ENCODE results near the gene ADSS2.

DNA sequence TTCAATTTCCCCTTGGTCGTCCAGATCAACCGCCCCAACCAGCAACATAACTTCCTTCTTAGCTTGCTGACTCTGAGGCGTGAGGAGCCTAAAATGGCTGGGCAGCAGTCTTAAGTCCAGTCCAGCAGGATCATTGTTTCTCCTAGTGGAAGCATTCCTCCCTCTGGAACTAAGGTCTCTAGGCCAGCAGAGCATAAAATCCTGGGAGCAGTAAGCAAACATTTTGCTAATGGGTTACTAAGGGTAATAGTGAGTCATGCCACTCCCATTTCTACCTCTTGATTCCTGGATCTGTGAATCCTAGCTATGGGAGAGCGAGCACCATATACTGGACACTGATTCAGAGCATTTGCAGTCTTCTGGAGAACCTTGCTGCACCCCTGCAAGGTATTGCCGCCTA is 59.9 kb downstream of the ADSS2 start:
- no peak for TF ChIP-seq CTCF (conservative IDR thresholded peaks at IDR 0.05; ENCODE audit: low read depth in 2 of 2)
- TF ChIP-seq ZNF331 (CRISPR knock-in tag; IDR thresholded peaks at IDR 0.05; ENCODE audit: low read depth), result no peak
- TF ChIP-seq EZH2 (IDR thresholded peaks at IDR 0.05; ENCODE audit: low read depth, unreplicated experiment), result no peak
- no peak for TF ChIP-seq STAT1 (IDR thresholded peaks at IDR 0.05; ENCODE audit: unreplicated experiment)
- no peak for TF ChIP-seq CREB1 (CRISPR knock-in tag; IDR thresholded peaks at IDR 0.05; ENCODE audit: low read depth)
- no peak for TF ChIP-seq POLR2AphosphoS5 (IDR thresholded peaks at IDR 0.05; ENCODE audit: low read depth)
- no peak for TF ChIP-seq JUNB (IDR thresholded peaks at IDR 0.05; ENCODE audit: unreplicated experiment)

Measured in GM23338 (cell line).